Myocyte (in vitro differentiated cells): ENCODE results near the gene NCAM2. TPM values are rescaled to one million over a fixed set of nuclear protein-coding genes. Genes with fewer than 3 reads are reported as not detected.
"Not testable (repeated sequence)": the region's sequence is repeated elsewhere in the genome, so short reads cannot be mapped to it uniquely, and the experiment has no call there.

ENCODE experiments used
- DNase-seq: peaks from one replicate; pipeline ENCODE4 v3.0.0-alpha.2; 2012; ENCODE audit warnings: low read depth
- total RNA-seq: library from RNA; depleted of rRNA; stranded (reverse); fragments of >200 nt; gene quantifications from 2 replicates; pipeline ENCODE4 v1.2.3, GENCODE V29; 2014

NCAM2 gene
- total RNA-seq, 1 donor from 2014 or later: 0.53 TPM

- no peak for DNase-seq
Measured at GRCh38 chr21:21291883-21292569, 293.8 kb downstream of the NCAM2 start.

- no peak for DNase-seq
Measured at GRCh38 chr21:21295303-21295702, 297.1 kb downstream of the NCAM2 start.

- DNase-seq: no peak
Measured at GRCh38 chr21:21297211-21297610, 299.0 kb downstream of the NCAM2 start.

GRCh38 chr21:21301013-21301412, 302.8 kb downstream of the NCAM2 start:
- no peak for DNase-seq

GRCh38 chr21:21309510-21309909, 311.3 kb downstream of the NCAM2 start:
- no peak for DNase-seq

GRCh38 chr21:21324297-21324696, 326.1 kb downstream of the NCAM2 start:
- no peak for DNase-seq

GRCh38 chr21:21332492-21332891, 334.3 kb downstream of the NCAM2 start:
- no peak for DNase-seq

- no peak for DNase-seq
Measured at GRCh38 chr21:21341041-21341440, 342.8 kb downstream of the NCAM2 start.

- no peak for DNase-seq
Measured at GRCh38 chr21:21345296-21345695, 347.1 kb downstream of the NCAM2 start.

GRCh38 chr21:21345872-21346271, 347.7 kb downstream of the NCAM2 start:
- no peak for DNase-seq

- DNase-seq: no peak
Measured at GRCh38 chr21:21366277-21366676, 368.1 kb downstream of the NCAM2 start.

GRCh38 chr21:21367583-21367982, 369.4 kb downstream of the NCAM2 start:
- DNase-seq: no peak

GRCh38 chr21:21373969-21374368, 375.8 kb downstream of the NCAM2 start:
- no peak for DNase-seq

GRCh38 chr21:21383126-21383525, 384.9 kb downstream of the NCAM2 start:
- peak; percentile 75 for DNase-seq

- DNase-seq: no peak
Measured at GRCh38 chr21:21384977-21385376, 386.8 kb downstream of the NCAM2 start.

GRCh38 chr21:21385404-21385803, 387.2 kb downstream of the NCAM2 start:
- no peak for DNase-seq

GRCh38 chr21:21387916-21388315, 389.7 kb downstream of the NCAM2 start:
- no peak for DNase-seq

- no peak for DNase-seq
Measured at GRCh38 chr21:21394064-21394463, 395.9 kb downstream of the NCAM2 start.

GRCh38 chr21:21396424-21396823, 398.2 kb downstream of the NCAM2 start:
- no peak for DNase-seq

GRCh38 chr21:21397464-21397863, 399.3 kb downstream of the NCAM2 start:
- DNase-seq: no peak

- DNase-seq: no peak
Measured at GRCh38 chr21:21401444-21401843, 403.2 kb downstream of the NCAM2 start.

GRCh38 chr21:21402187-21402586, 404.0 kb downstream of the NCAM2 start:
- not testable (repeated sequence) for DNase-seq

- not testable (repeated sequence) for DNase-seq
Measured at GRCh38 chr21:21404261-21404660, 406.1 kb downstream of the NCAM2 start.

- no peak for DNase-seq
Measured at GRCh38 chr21:21406921-21407320, 408.7 kb downstream of the NCAM2 start.
